Measurements from ENCODE around the gene EPB41L1.

GRCh38 chr20:36193977-36194712 lies 39.6 kb downstream of the EPB41L1 start:
- TF ChIP-seq CTCF (IDR thresholded peaks at IDR 0.05 in 2 of 3, conservative IDR thresholded peaks at IDR 0.05 in 1 of 3; ENCODE audit: borderline replicate concordance in 1 of 3, insufficient read depth in 1 of 3, low read depth in 2 of 3, low read length in 2 of 3) (no peak), ZNF274 (IDR thresholded peaks at IDR 0.05; ENCODE audit: low read depth, low read length) (no peak), EZH2 (IDR thresholded peaks at IDR 0.05) (no peak), POLR2AphosphoS5 (IDR thresholded peaks at IDR 0.05; ENCODE audit: low read depth, low read length) (no peak), ZFX (IDR thresholded peaks at IDR 0.05) (no peak)
